HepG2 (cell line): ENCODE results near the gene TMEM63C.

Experiments
- NONO ChIP-seq, 2 experiments: fragments of 450-650 bp in 1 of 2; sonication (generic) in 1 of 2; formaldehyde crosslinking in 1 of 2; IDR thresholded peaks in 1 of 2; conservative IDR thresholded peaks in 1 of 2; 2 replicates each; pipeline versions ENCODE4 v1.6.1 to v1.8.0; 2017 to 2022; ENCODE audit warnings: mild to moderate bottlenecking in 1 of 2, missing genetic modification reagents in 1 of 2, moderate library complexity in 1 of 2
- POLR2A ChIP-seq, 2 experiments: IDR thresholded peaks; 2 replicates each; pipeline ENCODE4 v1.6.1; 2011; ENCODE audit warnings: low read depth in 2 of 2, low read length in 2 of 2, mild to moderate bottlenecking in 1 of 2, moderate library complexity in 1 of 2; ENCODE audit not compliant: insufficient read depth in 1 of 2
- U2AF2 ChIP-seq: fragments of 200-400 bp; formaldehyde crosslinking; IDR thresholded peaks from 2 replicates; pipeline ENCODE4 v1.6.1; 2017; ENCODE audit warnings: low read depth, mild to moderate bottlenecking, low read length
- ZFYVE20 ChIP-seq: sonication (generic); formaldehyde crosslinking; IDR thresholded peaks from 2 replicates; pipeline ENCODE4 v1.8.0; 2023; ENCODE audit warnings: low read depth, mild to moderate bottlenecking, moderate library complexity, missing genetic modification reagents, borderline replicate concordance
- TF ChIP-seq, protein P1 (sequence below): sonication (generic); formaldehyde crosslinking; IDR thresholded peaks from 2 replicates; pipeline ENCODE4 v1.4.0; 2020; ENCODE audit warnings: missing genetic modification reagents

DNA sequence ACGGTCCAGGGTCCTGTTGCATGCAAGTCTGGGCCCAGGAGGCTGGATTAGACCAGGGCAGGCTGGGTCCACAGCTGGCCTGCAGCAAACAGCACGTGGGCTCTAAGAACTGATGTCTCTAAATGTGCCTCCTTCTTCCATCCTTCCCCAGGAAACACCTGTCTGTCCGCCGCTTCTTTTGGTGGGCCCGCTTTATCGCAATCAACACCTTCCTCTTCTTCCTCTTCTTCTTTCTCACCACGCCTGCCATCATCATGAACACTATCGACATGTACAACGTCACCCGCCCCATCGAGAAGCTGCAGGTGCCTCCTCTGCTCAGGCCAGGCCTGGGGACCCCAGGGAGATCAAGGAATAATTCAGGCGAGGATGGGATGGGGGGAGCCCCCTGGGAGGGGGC, 61.2 kb downstream of the TMEM63C start:
- TF ChIP-seq, protein P1, sequence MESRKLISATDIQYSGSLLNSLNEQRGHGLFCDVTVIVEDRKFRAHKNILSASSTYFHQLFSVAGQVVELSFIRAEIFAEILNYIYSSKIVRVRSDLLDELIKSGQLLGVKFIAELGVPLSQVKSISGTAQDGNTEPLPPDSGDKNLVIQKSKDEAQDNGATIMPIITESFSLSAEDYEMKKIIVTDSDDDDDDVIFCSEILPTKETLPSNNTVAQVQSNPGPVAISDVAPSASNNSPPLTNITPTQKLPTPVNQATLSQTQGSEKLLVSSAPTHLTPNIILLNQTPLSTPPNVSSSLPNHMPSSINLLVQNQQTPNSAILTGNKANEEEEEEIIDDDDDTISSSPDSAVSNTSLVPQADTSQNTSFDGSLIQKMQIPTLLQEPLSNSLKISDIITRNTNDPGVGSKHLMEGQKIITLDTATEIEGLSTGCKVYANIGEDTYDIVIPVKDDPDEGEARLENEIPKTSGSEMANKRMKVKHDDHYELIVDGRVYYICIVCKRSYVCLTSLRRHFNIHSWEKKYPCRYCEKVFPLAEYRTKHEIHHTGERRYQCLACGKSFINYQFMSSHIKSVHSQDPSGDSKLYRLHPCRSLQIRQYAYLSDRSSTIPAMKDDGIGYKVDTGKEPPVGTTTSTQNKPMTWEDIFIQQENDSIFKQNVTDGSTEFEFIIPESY (CRISPR knock-in tag), result no peak
- no peak for TF ChIP-seq NONO (IDR thresholded peaks at IDR 0.05)
- no peak for TF ChIP-seq NONO (CRISPR knock-in tag; conservative IDR thresholded peaks at IDR 0.05)
- no peak for TF ChIP-seq U2AF2
- no peak for TF ChIP-seq POLR2A (IDR thresholded peaks at IDR 0.05; ENCODE audit: insufficient read depth in 1 of 2, low read depth in 2 of 2, low read length in 2 of 2)
- no peak for TF ChIP-seq ZFYVE20
